H9 (cell line): Measurements from ENCODE around the gene CNPY2. TPM values are rescaled to one million over a fixed set of nuclear protein-coding genes. Genes with fewer than 3 reads are reported as not detected.

Source experiments
- DNase-seq: peaks from one replicate; pipeline ENCODE4 v3.0.0-alpha.2; 2017
- H2AFZ ChIP-seq: one replicate; pipeline ENCODE4 v1.6.1; 2013; ENCODE audit warnings: mild to moderate bottlenecking, low read length, control low read depth, moderate library complexity
- H2AK5ac ChIP-seq: 2 replicates; pipeline ENCODE4 v1.6.1; 2013; ENCODE audit warnings: low read length, control low read depth, mixed read lengths; ENCODE audit not compliant: insufficient read length
- H2BK120ac ChIP-seq: one replicate; pipeline ENCODE4 v1.6.1; 2013; ENCODE audit warnings: low read depth, mild to moderate bottlenecking, low read length, control low read depth, inconsistent platforms; ENCODE audit not compliant: poor library complexity, severe bottlenecking
- H2BK12ac ChIP-seq: 2 replicates; pipeline ENCODE4 v1.6.1; 2013; ENCODE audit warnings: low read length, control low read depth, mixed read lengths, low read depth; ENCODE audit not compliant: insufficient read length
- H2BK15ac ChIP-seq: 2 replicates; pipeline ENCODE4 v1.6.1; 2013; ENCODE audit warnings: low read depth, low read length, control low read depth
- H2BK20ac ChIP-seq: one replicate; pipeline ENCODE4 v1.6.1; 2013; ENCODE audit warnings: low read depth, mild to moderate bottlenecking, low read length, control low read depth, inconsistent platforms; ENCODE audit not compliant: poor library complexity, severe bottlenecking
- H2BK5ac ChIP-seq: 2 replicates; pipeline ENCODE4 v1.6.1; 2013; ENCODE audit warnings: low read length, control low read depth, mixed read lengths; ENCODE audit not compliant: insufficient read length
- H3K14ac ChIP-seq: 2 replicates; pipeline ENCODE4 v1.6.1; 2013; ENCODE audit warnings: low read length, control low read depth; ENCODE audit not compliant: insufficient read depth
- H3K18ac ChIP-seq: 2 replicates; pipeline ENCODE4 v1.6.1; 2013; ENCODE audit warnings: low read depth, mild to moderate bottlenecking, mixed read lengths, low read length, control low read depth; ENCODE audit not compliant: insufficient read length
- H3K23ac ChIP-seq: 2 replicates; pipeline ENCODE4 v1.6.1; 2013; ENCODE audit warnings: low read length, control low read depth, mixed read lengths, low read depth; ENCODE audit not compliant: insufficient read length
- H3K23me2 ChIP-seq: 2 replicates; pipeline ENCODE4 v1.6.1; 2013; ENCODE audit warnings: low read depth, mild to moderate bottlenecking, mixed read lengths, low read length, control low read depth; ENCODE audit not compliant: insufficient read length, poor library complexity, severe bottlenecking
- H3K27ac ChIP-seq: 2 replicates; pipeline ENCODE4 v1.5.1; 2013; ENCODE audit warnings: low read length, control low read depth, mixed read lengths, low read depth; ENCODE audit not compliant: insufficient read length
- H3K27me3 ChIP-seq: 2 replicates; pipeline ENCODE4 v1.6.1; 2013; ENCODE audit warnings: low read length, control low read depth, inconsistent platforms; ENCODE audit not compliant: insufficient read depth
- H3K4ac ChIP-seq: 2 replicates; pipeline ENCODE4 v1.6.1; 2013; ENCODE audit warnings: low read depth, mild to moderate bottlenecking, control low read depth, inconsistent platforms, low read length, moderate library complexity
- H3K4me1 ChIP-seq: 2 replicates; pipeline ENCODE4 v1.6.1; 2013; ENCODE audit warnings: low read length, control low read depth, inconsistent platforms; ENCODE audit not compliant: insufficient read depth
- H3K4me2 ChIP-seq: 2 replicates; pipeline ENCODE4 v1.6.1; 2013; ENCODE audit warnings: low read length, control low read depth, mixed read lengths; ENCODE audit not compliant: insufficient read length, insufficient read depth
- H3K56ac ChIP-seq: 2 replicates; pipeline ENCODE4 v1.6.1; 2013; ENCODE audit warnings: low read depth, mild to moderate bottlenecking, mixed read lengths, low read length, control low read depth; ENCODE audit not compliant: insufficient read length
- H3K79me1 ChIP-seq: 2 replicates; pipeline ENCODE4 v1.6.1; 2013; ENCODE audit warnings: low read depth, mild to moderate bottlenecking, moderate library complexity, low read length, control low read depth, inconsistent platforms; ENCODE audit not compliant: insufficient read depth, poor library complexity, severe bottlenecking
- H3K79me2 ChIP-seq: 2 replicates; pipeline ENCODE4 v1.6.1; 2013; ENCODE audit warnings: low read length, control low read depth, inconsistent platforms; ENCODE audit not compliant: insufficient read depth
- H3K9ac ChIP-seq: 2 replicates; pipeline ENCODE4 v1.6.1; 2013; ENCODE audit warnings: low read length, control low read depth, mixed read lengths; ENCODE audit not compliant: insufficient read length; ENCODE audit errors: extremely low read depth
- H3K9me3 ChIP-seq: one replicate; pipeline ENCODE4 v1.6.1; 2013; ENCODE audit warnings: low read depth, low read length, inconsistent platforms; ENCODE audit not compliant: control insufficient read depth
- H3T11ph ChIP-seq: one replicate; pipeline ENCODE4 v1.6.1; 2013; ENCODE audit warnings: mild to moderate bottlenecking, low read length, control low read depth, inconsistent platforms
- H4K20me1 ChIP-seq: one replicate; pipeline ENCODE4 v1.6.1; 2013; ENCODE audit not compliant: control insufficient read depth, insufficient read length, insufficient read depth
- H4K5ac ChIP-seq: 2 replicates; pipeline ENCODE4 v1.6.1; 2013; ENCODE audit warnings: low read depth, mild to moderate bottlenecking, mixed read lengths, low read length, control low read depth; ENCODE audit not compliant: insufficient read length
- H4K8ac ChIP-seq: replicated peaks from 2 replicates; pipeline ENCODE4 v1.6.1; 2013; ENCODE audit warnings: low read length, control low read depth, mixed read lengths, low read depth; ENCODE audit not compliant: insufficient read length
- H4K91ac ChIP-seq: 2 replicates; pipeline ENCODE4 v1.6.1; 2013; ENCODE audit warnings: low read depth, mild to moderate bottlenecking, moderate library complexity, mixed read lengths, low read length, control low read depth; ENCODE audit not compliant: insufficient read length
- H3K27ac Mint-ChIP-seq, 3 experiments: 2 replicates in 2 of 3; 3 replicates in 1 of 3; pipeline ENCODE4 v1.8.0; 2020 to 2021; ENCODE audit warnings: mixed read lengths in 3 of 3, mild to moderate bottlenecking in 1 of 3, moderate library complexity in 1 of 3
- H3K27me3 Mint-ChIP-seq: 2 replicates; pipeline ENCODE4 v1.8.0; 2021; ENCODE audit warnings: low read depth, mild to moderate bottlenecking, moderate library complexity, mixed read lengths
- H3K36me3 Mint-ChIP-seq, 3 experiments: 2 replicates in 2 of 3; 3 replicates in 1 of 3; pipeline ENCODE4 v1.8.0; 2020 to 2021; ENCODE audit warnings: low read depth in 3 of 3, mixed read lengths in 3 of 3; ENCODE audit not compliant: insufficient read depth in 1 of 3
- H3K4me1 Mint-ChIP-seq, 2 experiments: 2 replicates each; pipeline ENCODE4 v1.8.0; 2020; ENCODE audit warnings: mixed read lengths in 2 of 2
- H3K4me3 Mint-ChIP-seq, 2 experiments: 2 replicates in 1 of 2; 3 replicates in 1 of 2; pipeline ENCODE4 v1.8.0; 2020 to 2021; ENCODE audit warnings: mild to moderate bottlenecking in 2 of 2, mixed read lengths in 2 of 2, moderate library complexity in 1 of 2
- H3K9me3 Mint-ChIP-seq, 2 experiments: 2 replicates in 1 of 2; 3 replicates in 1 of 2; pipeline ENCODE4 v1.8.0; 2020; ENCODE audit warnings: mild to moderate bottlenecking in 2 of 2, mixed read lengths in 2 of 2, moderate library complexity in 1 of 2
- WGBS: extraction: QIAGEN DNeasy Blood & Tissue Kit; methylation state at CpG from one replicate; pipeline ENCODE4 v1.1.7; 2013; ENCODE audit warnings: missing lambda C conversion rate, low lambda C conversion rate, mixed read lengths; ENCODE audit not compliant: insufficient read length; ENCODE audit errors: extremely low coverage; 5-methylcytosine and 5-hydroxymethylcytosine counted together
- total RNA-seq: library from RNA; stranded (reverse); gene quantifications from 2 replicates; pipeline ENCODE4 v1.2.1, GENCODE V29; 2021
- TF ChIP-seq, protein P1 (sequence below): fragments of 200-600 bp; sonication (generic); conservative IDR thresholded peaks from 3 replicates; pipeline ENCODE4 v1.8.0; 2021; ENCODE audit warnings: antibody characterized with exemption, mild to moderate bottlenecking

The CNPY2 gene
- total RNA-seq, 1 experiment from 2014 or later = 221 TPM

DNA sequence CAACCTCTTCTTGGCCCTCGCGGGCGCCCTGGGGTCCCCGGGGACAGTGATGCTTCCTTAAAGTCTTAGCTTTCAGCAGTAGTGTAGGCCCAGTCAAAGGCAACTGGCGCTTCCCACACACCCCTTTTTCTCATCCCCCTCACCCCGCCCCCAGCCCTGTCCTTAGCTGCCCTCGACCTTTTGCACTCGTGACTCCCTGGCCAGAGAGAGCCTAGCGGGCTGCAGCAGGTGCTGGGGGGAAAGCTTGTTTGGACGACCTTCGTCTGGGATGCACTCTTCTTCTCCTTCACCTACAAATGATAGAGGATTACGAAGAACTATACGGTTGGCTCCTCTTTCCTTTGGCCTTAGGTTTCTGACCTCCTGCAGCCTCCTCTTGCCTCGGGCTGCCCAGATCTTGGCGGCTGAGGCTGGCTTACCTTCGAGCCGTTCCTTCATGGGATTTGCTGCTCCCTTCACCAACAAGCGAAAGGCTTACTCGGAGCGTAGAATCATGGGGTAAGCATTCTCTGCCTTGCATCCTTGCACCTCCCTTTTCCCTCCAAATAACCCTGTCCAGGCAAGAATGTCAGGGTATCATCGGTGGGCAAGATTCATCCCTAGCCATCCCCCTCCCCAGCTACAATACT, 48.2 kb downstream of the CNPY2 start:
- TF ChIP-seq, protein P1, sequence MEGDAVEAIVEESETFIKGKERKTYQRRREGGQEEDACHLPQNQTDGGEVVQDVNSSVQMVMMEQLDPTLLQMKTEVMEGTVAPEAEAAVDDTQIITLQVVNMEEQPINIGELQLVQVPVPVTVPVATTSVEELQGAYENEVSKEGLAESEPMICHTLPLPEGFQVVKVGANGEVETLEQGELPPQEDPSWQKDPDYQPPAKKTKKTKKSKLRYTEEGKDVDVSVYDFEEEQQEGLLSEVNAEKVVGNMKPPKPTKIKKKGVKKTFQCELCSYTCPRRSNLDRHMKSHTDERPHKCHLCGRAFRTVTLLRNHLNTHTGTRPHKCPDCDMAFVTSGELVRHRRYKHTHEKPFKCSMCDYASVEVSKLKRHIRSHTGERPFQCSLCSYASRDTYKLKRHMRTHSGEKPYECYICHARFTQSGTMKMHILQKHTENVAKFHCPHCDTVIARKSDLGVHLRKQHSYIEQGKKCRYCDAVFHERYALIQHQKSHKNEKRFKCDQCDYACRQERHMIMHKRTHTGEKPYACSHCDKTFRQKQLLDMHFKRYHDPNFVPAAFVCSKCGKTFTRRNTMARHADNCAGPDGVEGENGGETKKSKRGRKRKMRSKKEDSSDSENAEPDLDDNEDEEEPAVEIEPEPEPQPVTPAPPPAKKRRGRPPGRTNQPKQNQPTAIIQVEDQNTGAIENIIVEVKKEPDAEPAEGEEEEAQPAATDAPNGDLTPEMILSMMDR = no peak
- Histone ChIP-seq H3K4me1 (no peaks in the 10 kb centered on the region), H3K56ac (no peak overlapping the region), H2AK5ac (no peak overlapping the region), H3K4me2 (peak overlapping the region; percentile 66), H3T11ph (no peak overlapping the region), H2BK120ac (no peak overlapping the region), H4K8ac (no peak overlapping the region), H2BK5ac (no peak overlapping the region), H2BK12ac (no peak overlapping the region), H3K23ac (no peak overlapping the region), H3K23me2 (peaks cover 3% of the 10 kb centered on the region), H2BK20ac (no peak overlapping the region), H4K5ac (no peak overlapping the region), H2AFZ (no peak overlapping the region), H3K9ac (peak overlapping the region; percentile 18), H3K14ac (no peak overlapping the region), H3K9me3 (no peaks in the 10 kb centered on the region), H3K79me1 (no peaks in the 10 kb centered on the region), H4K91ac (no peak overlapping the region), H3K79me2 (no peaks in the 10 kb centered on the region), H3K4ac (no peak overlapping the region), H3K27me3 (no peaks in the 10 kb centered on the region), H3K18ac (no peak overlapping the region), H2BK15ac (no peak overlapping the region), H4K20me1 (no peaks in the 10 kb centered on the region), H3K27ac (no peak overlapping the region)
- no peaks in the 10 kb centered on the region; a peak in 1 of 5 replicates for H3K9me3 Mint-ChIP-seq
- peaks cover 19 to 38% (median 29%) of the 10 kb centered on the region in 3 experiments; a peak in 6 of 7 replicates for H3K36me3 Mint-ChIP-seq
- no CpG with 5 or more reads among the region's 21 CpGs for WGBS
- H3K27ac Mint-ChIP-seq = peak overlapping the region in 2 of 3 experiments; percentile 28 to 59; a peak in 2 of 7 replicates
- H3K4me1 Mint-ChIP-seq = peaks cover 11 to 15% of the 10 kb centered on the region in 2 experiments
- DNase-seq = peak; percentile 58
- H3K27me3 Mint-ChIP-seq = no peaks in the 10 kb centered on the region
- peak overlapping the region; percentile 85 to 89 for H3K4me3 Mint-ChIP-seq
